ENCODE results near the gene ANGPTL2. TPM values are rescaled to one million over a fixed set of nuclear protein-coding genes. Genes with fewer than 3 reads are reported as not detected.

ANGPTL2 gene
- total RNA-seq, 2 donors from 2014 or later, result 0.10 TPM; not detected in 1

DNA sequence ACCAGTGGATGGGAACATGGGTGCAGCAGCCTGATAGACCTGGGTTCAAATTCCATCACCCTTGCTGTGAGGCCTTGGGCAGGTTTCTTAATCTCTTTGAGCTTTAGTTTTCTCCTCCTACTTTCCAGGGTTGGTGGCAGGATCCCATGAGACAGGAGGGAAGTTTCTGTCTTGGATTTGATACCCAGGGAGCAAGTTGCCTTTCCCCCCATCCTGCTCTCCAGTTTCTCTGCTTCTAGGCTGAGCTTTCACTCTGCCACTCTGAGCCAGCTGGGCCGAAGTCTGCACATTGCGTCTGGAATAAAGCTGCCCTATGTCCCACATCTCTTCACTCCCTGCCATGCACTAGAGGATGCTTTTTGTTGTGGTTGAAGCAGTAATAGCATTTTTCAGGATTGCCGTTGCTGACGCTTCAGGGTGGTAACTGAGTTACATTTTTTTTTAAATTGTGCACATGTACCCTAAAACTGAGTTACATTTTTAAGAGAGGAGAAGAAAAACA lies 40.5 kb upstream of the ANGPTL2 start:
- H3K4me3 Mint-ChIP-seq, result no peak overlapping the region
- no peaks in the 10 kb centered on the region for H3K27me3 Mint-ChIP-seq
- no peaks in the 10 kb centered on the region for H3K36me3 Mint-ChIP-seq (ENCODE audit: low read depth)
- no peaks in the 10 kb centered on the region for H3K9me3 ChIP-seq (ENCODE audit: control insufficient read depth, low read length, poor library complexity, severe bottlenecking)
- ATAC-seq (no peak), DNase-seq (no peak)
- H3K27ac Mint-ChIP-seq, result peak overlapping the region; percentile 62
- peaks cover 16% of the 10 kb centered on the region for H3K4me1 Mint-ChIP-seq

GRCh38 chr9:127162046-127162863 lies 39.8 kb upstream of the ANGPTL2 start:
- ATAC-seq (peak; percentile 28), DNase-seq (no peak)
- Mint-ChIP-seq H3K27me3 (no peaks in the 10 kb centered on the region), H3K4me3 (no peak overlapping the region), H3K36me3 (ENCODE audit: low read depth) (no peaks in the 10 kb centered on the region), H3K4me1 (peaks cover 16% of the 10 kb centered on the region), H3K27ac (peak overlapping the region; percentile 62)
- no peaks in the 10 kb centered on the region for H3K9me3 ChIP-seq (ENCODE audit: control insufficient read depth, low read length, poor library complexity, severe bottlenecking)

DNA sequence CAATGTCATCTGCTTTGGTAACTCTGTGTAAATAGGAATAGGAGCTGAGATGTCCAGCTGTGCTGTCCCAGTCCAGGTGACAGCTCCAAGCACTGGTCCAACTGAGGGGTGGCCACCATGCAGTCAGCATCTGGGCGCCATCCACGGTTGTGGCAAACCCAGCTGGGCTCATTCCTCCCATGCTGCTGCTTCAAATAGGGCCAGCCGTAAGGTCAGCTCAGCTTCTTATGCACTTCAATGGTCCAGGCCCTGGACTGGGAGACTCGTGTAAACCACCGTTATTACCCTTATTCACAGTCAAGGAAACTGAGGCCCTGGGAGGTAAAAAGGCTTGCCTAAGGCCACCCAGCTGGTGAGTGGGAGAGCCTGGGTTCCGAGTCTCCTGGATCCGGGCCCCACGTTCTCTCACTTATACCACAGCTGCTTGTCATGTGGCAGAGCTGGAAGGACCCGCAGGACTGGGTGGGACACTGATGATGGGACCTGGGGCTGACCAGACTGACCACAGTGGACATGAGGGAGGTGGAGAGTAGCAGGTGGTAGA lies 38.7 kb upstream of the ANGPTL2 start:
- Mint-ChIP-seq H3K27me3 (no peaks in the 10 kb centered on the region), H3K4me3 (no peak overlapping the region), H3K4me1 (peaks cover 13% of the 10 kb centered on the region), H3K36me3 (ENCODE audit: low read depth) (no peaks in the 10 kb centered on the region), H3K27ac (peak overlapping the region; percentile 32)
- H3K9me3 ChIP-seq (ENCODE audit: control insufficient read depth, low read length, poor library complexity, severe bottlenecking), result no peaks in the 10 kb centered on the region
- no peak for ATAC-seq
- no peak for DNase-seq

GRCh38 chr9:127159949-127160610 lies 37.6 kb upstream of the ANGPTL2 start:
- Mint-ChIP-seq H3K4me1 (peaks cover 18% of the 10 kb centered on the region), H3K4me3 (no peak overlapping the region), H3K36me3 (ENCODE audit: low read depth) (peaks cover 1% of the 10 kb centered on the region), H3K27me3 (no peaks in the 10 kb centered on the region), H3K27ac (no peak overlapping the region)
- ATAC-seq (no peak), DNase-seq (no peak)
- H3K9me3 ChIP-seq (ENCODE audit: control insufficient read depth, low read length, poor library complexity, severe bottlenecking), result no peaks in the 10 kb centered on the region

- H3K36me3 Mint-ChIP-seq (ENCODE audit: low read depth), result peaks cover 3% of the 10 kb centered on the region
Observed at GRCh38 chr9:127159325-127159801, 36.9 kb upstream of the ANGPTL2 start.

DNA sequence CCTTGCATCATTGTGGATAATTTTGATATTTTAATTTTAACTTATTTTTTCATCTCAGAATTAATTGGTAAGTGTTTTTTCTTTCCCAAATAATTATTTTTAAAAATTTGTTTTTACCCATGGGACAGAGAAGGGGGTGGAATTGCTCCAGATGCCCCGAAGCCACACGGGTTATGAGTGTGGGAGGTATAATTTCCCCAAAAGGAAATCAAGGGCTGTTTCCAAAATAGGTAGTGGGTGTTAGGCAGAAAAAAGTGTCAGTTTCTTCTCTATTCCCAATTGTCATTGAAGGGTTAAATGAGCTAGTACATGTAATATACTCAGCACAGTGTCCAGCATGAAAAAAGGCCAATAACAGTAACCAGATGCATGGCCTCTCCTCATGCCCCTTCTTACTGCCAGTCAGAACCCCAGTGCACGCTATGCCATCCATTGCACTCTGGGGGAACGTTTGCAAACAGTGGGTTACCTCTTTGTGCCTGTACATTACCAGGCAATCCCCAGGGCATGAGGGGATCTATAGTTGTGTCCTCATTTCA lies 36.4 kb upstream of the ANGPTL2 start:
- no peak for ATAC-seq
- Mint-ChIP-seq H3K27ac (no peak overlapping the region), H3K36me3 (ENCODE audit: low read depth) (peaks cover 3% of the 10 kb centered on the region), H3K4me1 (peaks cover 24% of the 10 kb centered on the region), H3K27me3 (no peaks in the 10 kb centered on the region), H3K4me3 (no peak overlapping the region)
- no peak for DNase-seq
- H3K9me3 ChIP-seq (ENCODE audit: control insufficient read depth, low read length, poor library complexity, severe bottlenecking), result no peaks in the 10 kb centered on the region

More at GRCh38 chr9:127159325-127159801, 36.9 kb upstream of the ANGPTL2 start:
- H3K27ac Mint-ChIP-seq, result no peak overlapping the region
- no peak for ATAC-seq
- no peaks in the 10 kb centered on the region for H3K27me3 Mint-ChIP-seq
- no peak for DNase-seq
- H3K4me3 Mint-ChIP-seq, result no peak overlapping the region
- H3K9me3 ChIP-seq (ENCODE audit: control insufficient read depth, low read length, poor library complexity, severe bottlenecking), result no peaks in the 10 kb centered on the region
- H3K4me1 Mint-ChIP-seq, result peaks cover 25% of the 10 kb centered on the region

DNA sequence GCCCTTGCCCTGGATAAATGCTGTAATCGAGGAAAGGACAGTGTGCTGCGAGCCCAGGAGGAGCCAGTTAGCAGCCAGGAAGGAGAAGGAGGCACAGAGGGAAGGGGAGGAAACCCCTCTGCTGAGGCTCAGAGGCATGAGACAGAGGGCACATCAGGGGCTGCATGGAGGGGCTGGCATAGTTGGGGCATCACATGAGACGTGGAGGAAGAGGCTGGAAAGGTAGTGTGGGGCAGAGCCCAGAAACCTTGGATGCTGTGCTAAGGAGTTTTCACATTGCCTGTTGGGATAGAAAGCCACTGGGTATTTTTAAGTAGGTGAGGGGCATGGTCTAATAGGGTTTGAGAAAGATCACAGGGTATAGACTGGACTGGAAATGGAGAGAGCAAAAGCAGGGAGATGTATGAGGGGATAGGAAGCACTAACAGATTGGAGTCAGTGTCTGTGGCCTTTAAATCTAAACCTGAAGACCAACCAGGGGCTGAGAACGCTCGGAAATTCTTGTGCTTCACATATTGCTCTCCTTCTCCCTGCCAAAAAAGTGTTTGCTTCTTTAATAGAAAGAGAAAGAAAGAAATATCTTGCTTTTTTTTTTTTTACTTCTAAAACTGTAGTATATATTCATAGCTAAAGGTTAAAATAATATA lies 33.0 kb upstream of the ANGPTL2 start:
- H3K27me3 Mint-ChIP-seq, result no peaks in the 10 kb centered on the region
- no peak for ATAC-seq
- peak overlapping the region; percentile 70 for H3K4me3 Mint-ChIP-seq

DNA sequence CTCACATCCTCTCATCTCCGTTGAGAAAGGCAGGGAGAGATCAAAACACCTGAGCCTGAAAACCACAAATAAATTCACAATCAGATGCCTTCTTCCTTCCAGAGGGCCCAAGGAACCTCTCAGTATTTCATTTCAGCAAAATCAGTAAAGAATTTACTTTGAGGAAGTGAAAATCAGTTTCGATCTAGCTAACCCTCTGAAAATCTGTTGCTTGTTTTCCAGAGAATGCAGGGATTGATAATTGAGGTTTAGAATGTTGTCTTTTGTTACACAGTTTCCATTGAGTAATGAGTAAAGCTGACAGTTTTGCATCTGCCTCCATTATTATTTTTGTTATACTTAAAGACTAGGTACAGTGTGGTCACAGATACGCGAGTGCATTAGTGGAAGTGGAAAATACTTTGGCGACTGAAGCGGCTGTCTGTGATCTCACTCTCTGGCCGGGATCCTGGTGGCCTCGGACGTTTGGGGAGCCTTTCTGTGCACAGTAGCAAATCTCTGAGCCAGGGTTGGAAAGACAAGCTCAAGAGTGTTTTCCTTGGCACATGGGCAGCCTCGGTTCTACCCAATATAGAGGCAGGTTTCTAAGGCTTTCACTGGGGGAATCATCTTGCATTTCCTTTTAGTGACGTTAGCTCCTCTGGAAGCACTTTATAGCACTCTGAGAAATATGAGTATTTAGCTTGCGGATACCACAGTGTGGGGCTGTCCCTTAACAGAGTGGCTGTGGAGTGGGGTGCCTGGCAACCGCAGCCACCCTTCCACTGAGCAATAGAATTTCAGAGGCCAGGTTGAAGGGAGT lies 32.2 kb upstream of the ANGPTL2 start:
- DNase-seq (no peak), ATAC-seq (peak; percentile 85)
- Mint-ChIP-seq H3K36me3 (ENCODE audit: low read depth) (peaks cover 3% of the 10 kb centered on the region), H3K27ac (peak overlapping the region; percentile 91), H3K27me3 (no peaks in the 10 kb centered on the region), H3K4me3 (peak overlapping the region; percentile 70), H3K4me1 (peaks cover 24% of the 10 kb centered on the region)
- H3K9me3 ChIP-seq (ENCODE audit: control insufficient read depth, low read length, poor library complexity, severe bottlenecking), result no peaks in the 10 kb centered on the region

More for the DNA sequence above, 33.0 kb upstream of the ANGPTL2 start:
- Mint-ChIP-seq H3K36me3 (ENCODE audit: low read depth) (peaks cover 3% of the 10 kb centered on the region), H3K27ac (peak overlapping the region; percentile 91), H3K4me1 (peaks cover 21% of the 10 kb centered on the region)
- no peaks in the 10 kb centered on the region for H3K9me3 ChIP-seq (ENCODE audit: control insufficient read depth, low read length, poor library complexity, severe bottlenecking)
- no peak for DNase-seq

- peaks cover 3% of the 10 kb centered on the region for H3K36me3 Mint-ChIP-seq (ENCODE audit: low read depth)
- ATAC-seq, result no peak
- no peak overlapping the region for H3K27ac Mint-ChIP-seq
Observed at GRCh38 chr9:127154003-127154389, 31.6 kb upstream of the ANGPTL2 start.

GRCh38 chr9:127153501-127153900 lies 31.1 kb upstream of the ANGPTL2 start:
- H3K27me3 Mint-ChIP-seq, result no peaks in the 10 kb centered on the region
- no peak for DNase-seq
- H3K4me3 Mint-ChIP-seq, result no peak overlapping the region
- H3K27ac Mint-ChIP-seq, result no peak overlapping the region
- no peaks in the 10 kb centered on the region for H3K9me3 ChIP-seq (ENCODE audit: control insufficient read depth, low read length, poor library complexity, severe bottlenecking)
- H3K36me3 Mint-ChIP-seq (ENCODE audit: low read depth), result peaks cover 3% of the 10 kb centered on the region
- H3K4me1 Mint-ChIP-seq, result peaks cover 24% of the 10 kb centered on the region
- no peak for ATAC-seq

More at GRCh38 chr9:127154003-127154389, 31.6 kb upstream of the ANGPTL2 start:
- H3K4me3 Mint-ChIP-seq, result peak overlapping the region; percentile 70
- peaks cover 24% of the 10 kb centered on the region for H3K4me1 Mint-ChIP-seq
- DNase-seq, result no peak
- no peaks in the 10 kb centered on the region for H3K27me3 Mint-ChIP-seq
- no peaks in the 10 kb centered on the region for H3K9me3 ChIP-seq (ENCODE audit: control insufficient read depth, low read length, poor library complexity, severe bottlenecking)

DNA sequence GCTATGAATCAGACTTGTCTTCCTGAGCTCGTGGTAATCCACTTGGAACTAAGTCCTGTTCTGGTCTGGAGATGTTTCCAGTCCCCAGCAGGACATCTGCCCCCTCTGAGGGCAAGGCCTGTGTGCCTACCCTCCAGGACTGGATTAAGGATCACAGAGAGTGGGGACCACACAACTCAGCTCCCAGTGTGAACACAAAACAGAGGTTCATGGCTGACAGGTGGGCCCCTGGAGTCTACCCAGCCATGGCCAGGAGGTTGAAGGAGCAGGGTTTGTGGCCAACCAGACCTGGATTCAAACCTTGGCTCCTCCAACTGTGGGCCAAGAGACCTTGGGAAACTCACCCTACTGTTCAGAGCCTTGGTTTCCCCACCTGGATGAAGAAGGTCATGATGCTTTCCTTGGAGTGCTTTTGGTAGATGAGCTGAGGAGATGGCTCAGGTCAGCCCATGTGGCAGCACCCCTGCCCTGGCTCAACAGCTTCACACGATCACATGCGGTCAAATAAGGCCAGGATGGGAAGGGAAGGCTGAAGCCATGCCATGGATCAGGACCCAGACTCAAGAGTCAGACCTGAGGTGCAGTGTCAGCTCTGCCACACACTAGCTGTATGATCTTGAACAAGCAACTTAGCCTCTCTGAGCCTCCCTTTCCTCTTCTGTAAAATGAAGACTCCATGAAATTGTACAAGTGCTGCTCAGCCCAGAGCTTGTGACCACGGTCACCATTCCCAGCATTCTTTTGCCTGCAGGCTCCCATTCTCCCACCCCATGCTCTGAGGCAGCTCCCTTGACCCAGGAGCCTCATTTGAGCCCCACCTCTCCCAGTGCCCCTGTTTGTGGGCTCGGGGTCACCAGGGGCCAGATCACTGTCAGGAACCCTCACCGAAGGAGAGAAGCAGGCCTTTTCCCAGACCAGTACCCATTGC lies 27.3 kb upstream of the ANGPTL2 start:
- no peaks in the 10 kb centered on the region for H3K9me3 ChIP-seq (ENCODE audit: control insufficient read depth, low read length, poor library complexity, severe bottlenecking)
- Mint-ChIP-seq H3K4me1 (peaks cover 15% of the 10 kb centered on the region), H3K36me3 (ENCODE audit: low read depth) (no peaks in the 10 kb centered on the region), H3K4me3 (no peak overlapping the region), H3K27me3 (no peaks in the 10 kb centered on the region), H3K27ac (no peak overlapping the region)
- DNase-seq (no peak), ATAC-seq (no peak)

All from T-helper 17 cell (primary cell).